ENCODE results near the gene CD59.

- no peak for TF ChIP-seq CTCF (IDR thresholded peaks at IDR 0.05; ENCODE audit: poor library complexity)
- TF ChIP-seq EZH2phosphoT487 (IDR thresholded peaks at IDR 0.05; ENCODE audit: low read depth, severe bottlenecking, unreplicated experiment) = no peak
Observed at GRCh38 chr11:33690290-33691065, 45.7 kb downstream of the CD59 start.
